MM.1S (cell line): ENCODE results near the gene POLR2F.

Source experiments
- DNase-seq: peaks from one replicate; pipeline ENCODE4 v3.0.0-alpha.2; 2015
- H2AFZ ChIP-seq: fragments of 300-600 bp; sonication (generic); 2 replicates; pipeline ENCODE4 v1.6.0; 2016; ENCODE audit warnings: antibody characterized with exemption, low read length
- H3F3A ChIP-seq: fragments of 300-600 bp; sonication (generic); 2 replicates; pipeline ENCODE4 v1.6.1; 2016; ENCODE audit warnings: mild to moderate bottlenecking, antibody characterized with exemption, low read length, moderate library complexity, mixed read lengths; ENCODE audit not compliant: insufficient read depth
- H3K27ac ChIP-seq: fragments of 300-600 bp; sonication (generic); 2 replicates; pipeline ENCODE4 v1.5.1; 2016; ENCODE audit warnings: mild to moderate bottlenecking, low read length
- H3K27me3 ChIP-seq: fragments of 300-600 bp; sonication (generic); replicated peaks from 2 replicates; pipeline ENCODE4 v1.6.0; 2016; ENCODE audit warnings: low read length; ENCODE audit not compliant: insufficient read depth
- H3K36me3 ChIP-seq: fragments of 300-600 bp; sonication (generic); replicated peaks from 2 replicates; pipeline ENCODE4 v1.6.1; 2016; ENCODE audit warnings: mild to moderate bottlenecking, low read length, mixed read lengths; ENCODE audit not compliant: insufficient read depth
- H3K4me1 ChIP-seq: fragments of 300-600 bp; sonication (generic); 2 replicates; pipeline ENCODE4 v1.6.1; 2016; ENCODE audit warnings: low read length, mixed read lengths
- H3K4me2 ChIP-seq: fragments of 300-600 bp; sonication (generic); 2 replicates; pipeline ENCODE4 v1.6.0; 2016; ENCODE audit warnings: low read depth, low read length
- H3K4me3 ChIP-seq: fragments of 300-600 bp; sonication (generic); 2 replicates; pipeline ENCODE4 v1.5.1; 2016; ENCODE audit warnings: low read length, mixed read lengths
- H3K79me2 ChIP-seq: fragments of 300-600 bp; sonication (generic); 2 replicates; pipeline ENCODE4 v1.6.1; 2016; ENCODE audit warnings: mixed run types, low read length, mixed read lengths
- H3K9ac ChIP-seq: fragments of 300-600 bp; sonication (generic); 2 replicates; pipeline ENCODE4 v1.6.1; 2016; ENCODE audit warnings: low read length, mixed read lengths
- H3K9me2 ChIP-seq: fragments of 300-600 bp; sonication (generic); replicated peaks from 2 replicates; pipeline ENCODE4 v1.6.1; 2016; ENCODE audit warnings: mild to moderate bottlenecking, low read length, mixed read lengths; ENCODE audit not compliant: insufficient read depth
- H3K9me3 ChIP-seq: fragments of 300-600 bp; sonication (generic); replicated peaks from 2 replicates; pipeline ENCODE4 v1.6.1; 2016; ENCODE audit warnings: mild to moderate bottlenecking, low read length, mixed read lengths; ENCODE audit not compliant: insufficient read depth
- H4K20me1 ChIP-seq: fragments of 300-600 bp; sonication (generic); 2 replicates; pipeline ENCODE4 v1.6.1; 2016; ENCODE audit warnings: mild to moderate bottlenecking, low read length, moderate library complexity, mixed read lengths; ENCODE audit not compliant: insufficient read depth
- EZH2 ChIP-seq: fragments of 300-600 bp; sonication (generic); optimal IDR thresholded peaks from 2 replicates; pipeline ENCODE3; 2017; ENCODE audit warnings: low read depth, mild to moderate bottlenecking, antibody characterized with exemption, low read length, mixed read lengths
- EZH2phosphoT487 ChIP-seq: fragments of 300-600 bp; sonication (generic); IDR thresholded peaks from 2 replicates; pipeline ENCODE4 v1.6.1; 2018; ENCODE audit warnings: antibody characterized with exemption, low read length
- TF ChIP-seq, protein P1 (sequence below): fragments of 300-600 bp; sonication (generic); IDR thresholded peaks from 2 replicates; pipeline ENCODE4 v1.5.1; 2016; ENCODE audit warnings: antibody characterized with exemption, low read length, mixed read lengths

Gene POLR2F

DNA sequence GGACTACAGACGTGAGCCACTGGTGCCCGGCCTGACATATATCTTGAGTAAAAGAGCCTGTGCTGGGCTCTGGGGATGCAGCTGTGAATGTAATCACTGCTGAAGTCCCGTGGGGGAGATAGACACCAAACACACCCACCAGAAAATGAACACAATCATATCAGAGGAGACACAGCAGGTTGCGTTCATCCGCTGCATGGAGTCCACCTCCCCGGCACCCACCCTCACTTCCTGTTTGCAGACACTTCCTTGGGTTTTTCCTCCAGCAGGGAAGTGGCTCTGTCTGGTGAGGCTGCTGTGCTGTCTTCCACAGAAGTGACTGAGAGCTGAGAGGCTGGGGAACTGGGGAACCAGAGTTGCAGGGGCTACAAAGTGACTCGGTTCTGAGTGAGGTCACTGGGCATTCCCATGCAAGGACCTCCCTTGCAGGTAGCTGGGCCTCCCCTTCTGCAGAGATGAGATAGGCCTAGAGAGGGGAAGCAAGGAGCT is 40.2 kb upstream of the POLR2F start:
- no peaks in the 10 kb centered on the region for H3K9me2 ChIP-seq
- no peaks in the 10 kb centered on the region for H3K4me1 ChIP-seq
- no peak overlapping the region for H3K9ac ChIP-seq
- H3K4me3 ChIP-seq: no peak overlapping the region
- no peaks in the 10 kb centered on the region for H3K27me3 ChIP-seq
- H3F3A ChIP-seq: no peaks in the 10 kb centered on the region
- no peak for DNase-seq
- H2AFZ ChIP-seq: no peak overlapping the region
- no peak for TF ChIP-seq EZH2phosphoT487
- no peak for TF ChIP-seq EZH2
- TF ChIP-seq, protein P1, sequence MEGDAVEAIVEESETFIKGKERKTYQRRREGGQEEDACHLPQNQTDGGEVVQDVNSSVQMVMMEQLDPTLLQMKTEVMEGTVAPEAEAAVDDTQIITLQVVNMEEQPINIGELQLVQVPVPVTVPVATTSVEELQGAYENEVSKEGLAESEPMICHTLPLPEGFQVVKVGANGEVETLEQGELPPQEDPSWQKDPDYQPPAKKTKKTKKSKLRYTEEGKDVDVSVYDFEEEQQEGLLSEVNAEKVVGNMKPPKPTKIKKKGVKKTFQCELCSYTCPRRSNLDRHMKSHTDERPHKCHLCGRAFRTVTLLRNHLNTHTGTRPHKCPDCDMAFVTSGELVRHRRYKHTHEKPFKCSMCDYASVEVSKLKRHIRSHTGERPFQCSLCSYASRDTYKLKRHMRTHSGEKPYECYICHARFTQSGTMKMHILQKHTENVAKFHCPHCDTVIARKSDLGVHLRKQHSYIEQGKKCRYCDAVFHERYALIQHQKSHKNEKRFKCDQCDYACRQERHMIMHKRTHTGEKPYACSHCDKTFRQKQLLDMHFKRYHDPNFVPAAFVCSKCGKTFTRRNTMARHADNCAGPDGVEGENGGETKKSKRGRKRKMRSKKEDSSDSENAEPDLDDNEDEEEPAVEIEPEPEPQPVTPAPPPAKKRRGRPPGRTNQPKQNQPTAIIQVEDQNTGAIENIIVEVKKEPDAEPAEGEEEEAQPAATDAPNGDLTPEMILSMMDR: no peak
- H3K36me3 ChIP-seq: no peaks in the 10 kb centered on the region
- H3K79me2 ChIP-seq: no peaks in the 10 kb centered on the region
- no peak overlapping the region for H3K4me2 ChIP-seq
- H3K27ac ChIP-seq: no peak overlapping the region
- no peaks in the 10 kb centered on the region for H3K9me3 ChIP-seq
- no peaks in the 10 kb centered on the region for H4K20me1 ChIP-seq

DNA sequence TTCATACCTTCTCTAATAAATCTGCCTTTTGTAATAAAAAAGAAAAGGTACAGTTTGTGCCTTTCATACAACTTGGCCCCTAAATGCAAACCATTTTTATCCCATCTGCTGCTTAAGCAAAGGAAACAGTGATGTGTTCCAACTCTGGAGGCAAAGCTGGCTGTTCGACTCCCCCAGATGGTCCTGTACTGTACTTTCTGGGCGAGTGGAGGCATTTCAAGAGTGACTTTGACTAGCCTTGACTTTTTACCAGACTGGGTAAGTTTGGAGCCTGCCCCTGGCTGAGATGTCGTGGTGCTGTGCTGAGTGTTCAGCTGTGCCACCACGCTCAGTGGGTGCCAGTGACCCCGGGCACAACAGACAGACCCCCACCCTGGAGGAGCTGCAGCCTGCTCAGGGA is 37.2 kb upstream of the POLR2F start:
- no peaks in the 10 kb centered on the region for H3F3A ChIP-seq
- no peaks in the 10 kb centered on the region for H4K20me1 ChIP-seq
- no peaks in the 10 kb centered on the region for H3K9me2 ChIP-seq
- H3K79me2 ChIP-seq: no peaks in the 10 kb centered on the region
- H3K4me3 ChIP-seq: no peak overlapping the region
- H3K27ac ChIP-seq: no peak overlapping the region
- no peak overlapping the region for H3K4me2 ChIP-seq
- H3K9me3 ChIP-seq: no peaks in the 10 kb centered on the region
- no peaks in the 10 kb centered on the region for H3K4me1 ChIP-seq
- H3K36me3 ChIP-seq: no peaks in the 10 kb centered on the region
- no peak overlapping the region for H2AFZ ChIP-seq
- no peak for DNase-seq
- TF ChIP-seq EZH2: no peak
- H3K27me3 ChIP-seq: no peaks in the 10 kb centered on the region
- H3K9ac ChIP-seq: no peak overlapping the region

DNA sequence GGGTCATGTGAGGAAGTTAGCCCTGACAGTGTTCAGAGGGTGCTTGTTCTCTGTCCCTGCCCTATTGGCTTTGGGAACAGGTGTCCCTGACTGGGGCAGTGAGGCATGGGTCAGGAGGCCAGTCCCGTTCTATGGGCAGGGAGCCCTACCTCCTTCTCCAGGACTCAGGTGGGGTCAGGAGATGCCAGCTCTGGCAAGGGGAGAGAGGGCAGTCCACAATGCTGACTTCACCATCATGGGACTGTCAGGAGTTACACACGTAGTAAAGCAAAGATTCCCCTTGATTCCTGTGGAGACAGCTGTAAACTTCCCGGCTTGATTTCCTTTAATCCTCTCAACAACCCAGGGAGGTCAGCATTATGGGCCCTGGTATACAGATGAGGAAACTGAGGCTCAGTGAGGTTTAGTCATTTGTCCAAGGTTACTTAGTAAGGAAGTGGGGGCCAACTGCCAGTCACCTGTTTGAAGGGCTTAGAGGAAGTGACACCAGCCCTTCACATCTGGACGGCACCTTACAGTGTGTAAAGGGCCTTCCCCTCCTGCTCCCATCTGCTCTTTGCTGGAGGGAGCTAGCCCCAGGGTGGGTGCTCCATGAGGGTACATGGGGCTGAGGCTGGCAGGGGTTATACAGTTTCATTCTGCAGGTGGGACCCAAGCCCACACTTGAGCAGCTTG is 35.5 kb upstream of the POLR2F start:
- Histone ChIP-seq H3F3A (no peaks in the 10 kb centered on the region), H3K9me3 (no peaks in the 10 kb centered on the region), H4K20me1 (no peaks in the 10 kb centered on the region), H3K4me3 (no peak overlapping the region), H3K9ac (no peak overlapping the region), H3K4me2 (no peak overlapping the region), H3K27ac (no peak overlapping the region), H3K27me3 (no peaks in the 10 kb centered on the region), H3K36me3 (no peaks in the 10 kb centered on the region), H3K4me1 (no peaks in the 10 kb centered on the region), H3K79me2 (no peaks in the 10 kb centered on the region), H2AFZ (no peak overlapping the region), H3K9me2 (no peaks in the 10 kb centered on the region)
- TF ChIP-seq EZH2 (no peak), EZH2phosphoT487 (no peak)
- DNase-seq: no peak

DNA sequence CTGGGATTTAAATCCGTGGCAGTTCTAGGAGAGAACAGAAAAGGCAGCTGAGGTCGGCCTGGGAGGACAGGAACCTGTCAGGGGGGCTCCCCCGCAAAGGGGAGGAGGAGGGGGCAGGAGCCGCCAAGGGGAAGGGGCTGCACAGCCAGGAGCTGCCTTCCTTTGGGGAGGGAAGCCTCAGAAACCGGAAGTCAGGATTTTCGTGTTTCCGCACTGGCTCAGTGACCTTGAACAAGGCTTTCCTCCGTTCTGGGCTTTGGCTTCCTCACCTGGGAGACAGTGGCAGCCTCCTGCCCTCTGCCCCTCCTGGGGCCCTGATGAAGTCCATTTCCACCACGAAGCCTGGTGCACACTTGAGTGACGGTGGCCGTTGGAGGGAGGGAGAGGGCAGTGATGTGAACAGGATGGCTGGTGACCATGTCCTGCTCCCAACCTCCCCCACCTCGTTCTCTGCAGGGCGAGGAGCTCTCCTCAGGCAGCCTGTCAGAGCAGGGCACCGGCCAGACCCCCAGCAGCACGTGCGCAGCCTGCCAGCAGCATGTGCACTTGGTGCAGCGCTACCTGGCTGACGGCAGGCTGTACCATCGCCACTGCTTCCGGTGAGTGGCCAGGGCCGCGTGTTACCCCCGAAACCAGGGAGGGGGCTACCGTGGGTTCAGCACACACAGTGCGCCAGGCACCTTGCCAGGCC is 34.8 kb upstream of the POLR2F start:
- no peak overlapping the region for H2AFZ ChIP-seq
- DNase-seq: no peak
- no peaks in the 10 kb centered on the region for H3K27me3 ChIP-seq
- no peaks in the 10 kb centered on the region for H4K20me1 ChIP-seq
- H3K79me2 ChIP-seq: no peaks in the 10 kb centered on the region
- H3K4me1 ChIP-seq: no peaks in the 10 kb centered on the region
- H3K9ac ChIP-seq: no peak overlapping the region
- no peaks in the 10 kb centered on the region for H3F3A ChIP-seq
- H3K4me2 ChIP-seq: no peak overlapping the region
- H3K9me2 ChIP-seq: no peaks in the 10 kb centered on the region
- H3K9me3 ChIP-seq: no peaks in the 10 kb centered on the region
- H3K36me3 ChIP-seq: no peaks in the 10 kb centered on the region
- no peak overlapping the region for H3K4me3 ChIP-seq
- H3K27ac ChIP-seq: no peak overlapping the region
- TF ChIP-seq EZH2 (no peak), EZH2phosphoT487 (no peak)
- TF ChIP-seq, protein P1: no peak
